DMS53 treated with DMSO at 0.1 percent for 48 hours (cell line): ENCODE data around the gene TOR4A.
"Not testable (repeated sequence)": the region's sequence is repeated elsewhere in the genome, so short reads cannot be mapped to it uniquely, and the experiment has no call there.

Source experiments
- DNase-seq: peaks from one replicate; lab custom pipeline; 2025; ENCODE audit not compliant: unreplicated experiment; lab: John Stamatoyannopoulos, UW

The TOR4A gene

DNA sequence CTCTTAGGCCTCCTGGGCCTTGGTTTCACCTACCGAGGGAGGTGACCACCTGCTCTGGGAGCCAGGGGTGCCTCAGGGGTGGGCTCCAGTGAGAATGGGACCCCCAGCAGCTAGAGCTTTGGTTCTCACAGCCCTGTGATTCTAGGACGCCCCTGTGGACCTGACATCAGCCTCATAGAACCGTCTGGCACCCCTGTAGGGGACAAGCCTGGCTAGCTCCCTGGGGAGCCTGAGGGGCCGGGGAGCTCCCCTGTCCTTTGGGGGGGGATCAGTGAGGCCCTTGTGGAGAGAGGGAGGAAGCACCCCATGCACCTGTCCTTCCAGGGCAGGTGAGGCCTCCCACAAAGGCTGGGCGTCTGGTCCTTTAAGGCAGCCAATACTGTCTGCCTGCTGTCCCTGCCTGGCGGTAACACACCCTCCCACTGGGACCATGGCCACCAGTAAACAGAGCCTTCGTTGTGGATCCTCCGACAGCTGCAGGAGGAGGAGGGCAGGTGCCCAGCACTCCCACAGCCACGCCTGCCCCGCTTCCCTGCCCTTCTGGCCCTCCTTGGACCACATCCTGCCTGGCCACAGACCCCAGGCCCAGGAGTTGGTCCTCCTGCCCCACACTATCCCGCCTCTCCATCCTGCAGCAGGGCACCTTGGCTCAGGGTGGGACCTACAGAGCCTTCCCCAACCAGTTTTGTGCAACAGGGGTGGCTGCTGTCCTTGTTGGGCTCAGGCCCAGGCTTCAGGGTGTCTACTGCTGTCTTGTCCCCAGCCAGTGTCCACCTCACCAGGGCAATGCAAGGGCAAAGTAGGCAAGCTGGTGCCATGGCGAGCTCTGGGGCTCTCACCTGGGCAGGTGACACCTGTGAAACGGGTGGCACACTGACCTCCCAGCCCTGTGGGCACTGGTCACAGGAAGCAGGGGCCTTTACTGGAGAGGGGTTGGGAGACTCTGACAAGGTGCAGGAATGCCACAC is 39.5 kb upstream of the TOR4A start:
- peak; percentile 77 for DNase-seq

GRCh38 chr9:137239541-137240200 is 37.9 kb upstream of the TOR4A start:
- not testable (repeated sequence) for DNase-seq

DNA sequence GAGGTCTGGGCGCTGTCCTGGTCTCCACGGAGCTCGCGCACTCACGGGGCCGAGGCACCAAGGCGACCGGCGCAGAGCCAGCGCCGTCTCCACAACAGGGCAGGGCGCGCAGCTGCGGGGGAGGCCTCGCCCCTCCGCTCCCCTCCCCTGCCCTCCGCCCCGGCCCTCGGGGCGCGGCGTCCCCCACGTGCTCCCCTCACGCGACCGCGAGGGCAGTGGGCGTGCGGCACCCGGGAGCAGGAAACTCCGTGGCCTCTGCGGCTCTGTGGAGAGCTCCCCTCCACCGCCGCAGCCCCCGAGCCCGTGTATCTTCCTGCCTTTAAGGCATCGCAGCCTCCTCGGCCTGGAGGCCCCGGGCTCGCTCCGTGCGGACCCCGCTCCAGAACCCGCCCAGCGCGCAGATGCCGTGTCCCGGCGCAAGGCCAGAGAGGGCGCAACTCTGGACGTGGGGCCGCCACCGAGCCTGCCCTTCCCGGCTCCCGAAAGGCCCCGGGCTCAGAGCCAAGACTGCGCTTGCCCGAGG is 37.1 kb upstream of the TOR4A start:
- no peak for DNase-seq

- peak; percentile 98 for DNase-seq
Measured at GRCh38 chr9:137240841-137241489, 36.6 kb upstream of the TOR4A start, which contains the start of gene TUBB4B. TUBB4B (plus strand) TSS chr9:137241287; CDS start chr9:137241361, 74 bp downstream.

GRCh38 chr9:137241490-137242268 is 35.8 kb upstream of the TOR4A start:
- no peak for DNase-seq

DNA sequence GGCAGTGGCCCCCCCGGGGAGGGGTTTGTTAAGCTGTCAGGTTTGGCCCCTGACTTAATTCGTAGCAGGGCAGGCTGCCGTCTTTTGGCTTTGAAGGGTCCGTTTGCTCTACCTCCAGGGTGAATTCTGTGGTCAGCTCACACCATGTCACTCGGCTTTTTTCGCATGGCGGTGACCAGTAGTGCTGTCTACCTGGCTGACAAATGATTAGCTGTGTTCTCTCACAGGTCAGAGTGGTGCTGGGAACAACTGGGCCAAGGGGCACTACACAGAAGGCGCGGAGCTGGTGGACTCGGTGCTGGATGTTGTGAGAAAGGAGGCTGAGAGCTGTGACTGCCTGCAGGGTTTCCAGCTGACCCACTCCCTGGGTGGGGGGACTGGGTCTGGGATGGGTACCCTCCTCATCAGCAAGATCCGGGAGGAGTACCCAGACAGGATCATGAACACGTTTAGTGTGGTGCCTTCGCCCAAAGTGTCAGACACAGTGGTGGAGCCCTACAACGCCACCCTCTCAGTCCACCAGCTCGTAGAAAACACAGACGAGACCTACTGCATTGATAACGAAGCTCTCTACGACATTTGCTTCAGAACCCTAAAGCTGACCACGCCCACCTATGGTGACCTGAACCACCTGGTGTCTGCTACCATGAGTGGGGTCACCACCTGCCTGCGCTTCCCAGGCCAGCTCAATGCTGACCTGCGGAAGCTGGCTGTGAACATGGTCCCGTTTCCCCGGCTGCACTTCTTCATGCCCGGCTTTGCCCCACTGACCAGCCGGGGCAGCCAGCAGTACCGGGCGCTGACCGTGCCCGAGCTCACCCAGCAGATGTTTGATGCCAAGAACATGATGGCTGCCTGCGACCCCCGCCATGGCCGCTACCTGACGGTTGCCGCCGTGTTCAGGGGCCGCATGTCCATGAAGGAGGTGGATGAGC is 35.0 kb upstream of the TOR4A start:
- DNase-seq, result no peak

GRCh38 chr9:137243266-137243625 is 34.3 kb upstream of the TOR4A start:
- DNase-seq, result not testable (repeated sequence)

GRCh38 chr9:137243626-137244485 is 33.7 kb upstream of the TOR4A start:
- DNase-seq, result no peak

GRCh38 chr9:137244486-137245449 is 32.8 kb upstream of the TOR4A start:
- no peak for DNase-seq

- no peak for DNase-seq
Measured at GRCh38 chr9:137245450-137246421, 31.8 kb upstream of the TOR4A start.

GRCh38 chr9:137247135-137247915 is 30.2 kb upstream of the TOR4A start:
- no peak for DNase-seq

DNA sequence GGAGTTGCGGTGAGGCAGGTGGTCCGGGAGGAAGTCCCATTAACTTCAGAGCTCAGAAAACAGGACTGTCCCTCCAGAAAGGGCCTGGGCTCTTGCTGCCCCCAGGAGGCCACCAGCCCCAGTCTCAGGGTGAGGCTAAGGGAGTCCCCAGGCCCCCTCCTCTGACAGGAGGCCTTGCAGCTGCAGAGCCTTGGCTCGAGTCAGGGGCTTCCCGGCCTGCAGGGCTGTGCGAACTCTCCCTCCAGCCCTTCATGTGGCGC is 29.7 kb upstream of the TOR4A start:
- DNase-seq, result no peak

GRCh38 chr9:137250329-137251193 is 27.0 kb upstream of the TOR4A start:
- DNase-seq, result no peak

- DNase-seq, result no peak
Measured at GRCh38 chr9:137251194-137251461, 26.4 kb upstream of the TOR4A start, which contains the start of gene STPG3. STPG3 (plus strand) TSS chr9:137251286; CDS start chr9:137251287, 1 bp downstream.
